ENCODE data around the gene LBR. TPM values are rescaled to one million over a fixed set of nuclear protein-coding genes. Genes with fewer than 3 reads are reported as not detected.
A peak's percentile ranks its signal among the peaks of the same experiment; 100 is the strongest.

The LBR gene
- total and polyA plus RNA-seq, 2 experiments from 2014 or later: 50.6 to 91.3 TPM

DNA sequence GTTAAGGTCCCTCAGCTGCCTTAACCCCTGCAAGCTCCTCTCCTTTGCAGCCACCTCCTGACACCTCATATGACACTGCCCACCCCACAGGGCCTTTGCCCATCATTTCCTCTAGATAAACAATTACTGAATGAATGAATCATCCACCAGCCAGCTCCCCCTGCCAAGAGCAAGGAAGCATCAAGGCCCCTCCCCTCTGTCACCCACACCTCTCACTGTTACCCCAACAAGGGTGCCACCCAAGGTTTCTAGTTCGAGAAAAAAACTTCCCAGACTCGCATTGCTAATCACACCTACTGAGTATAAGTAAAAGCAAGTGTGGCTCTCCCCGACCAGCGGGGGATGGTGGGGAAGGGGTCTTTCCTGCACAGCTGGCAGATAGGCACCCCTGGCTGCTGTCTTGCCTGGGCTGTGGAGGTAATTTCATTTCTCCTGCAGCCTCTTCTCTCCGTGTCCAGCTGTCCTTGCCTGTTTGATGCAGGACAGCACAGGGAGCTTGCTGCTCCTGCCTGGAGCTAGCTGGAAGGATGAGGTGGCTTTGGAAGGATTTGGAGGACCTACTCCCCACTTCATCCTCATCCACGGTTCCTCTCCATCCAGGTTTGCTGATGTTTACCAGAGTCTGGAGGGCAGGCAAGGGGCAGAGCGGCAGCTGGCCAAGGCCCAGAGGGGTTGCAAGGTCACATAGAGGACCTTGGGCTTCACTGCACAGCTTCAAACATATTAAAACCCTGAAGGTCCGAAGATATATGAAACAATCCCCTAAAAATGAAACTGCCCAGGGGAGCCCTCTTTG lies 33.1 kb upstream of the LBR start:
- no peak for ATAC-seq
- Histone ChIP-seq H3K4me3 (no peak overlapping the region), H3K79me2 (replicated peaks; ENCODE audit: insufficient read depth) (no peaks in the 10 kb centered on the region), H3K4me2 (0 out of 2 replicates have a peak overlapping the region, but pooled peaks have one; percentile 26), H3K27ac (ENCODE audit: low read depth) (no peak overlapping the region), H3F3A (replicated peaks; ENCODE audit: low read depth) (peaks cover 8% of the 10 kb centered on the region; the same call in 1 of the 2 replicates), H2AFZ (no peak overlapping the region), H3K36me3 (ENCODE audit: insufficient read depth) (no peaks in the 10 kb centered on the region), H3K4me1 (ENCODE audit: insufficient read depth) (peaks cover 34% of the 10 kb centered on the region), H3K9me2 (ENCODE audit: insufficient read depth) (0 out of 2 replicates have a peak, but pooled peaks cover 4% of the 10 kb centered on the region), H3K27me3 (ENCODE audit: insufficient read depth) (no peaks in the 10 kb centered on the region), H4K20me1 (replicated peaks; ENCODE audit: insufficient read depth) (no peaks in the 10 kb centered on the region)
- H3K27me3 Mint-ChIP-seq (ENCODE audit: insufficient read depth, low read depth, poor library complexity): peaks cover 20% of the 10 kb centered on the region
- no peak overlapping the region for H3K4me3 Mint-ChIP-seq
- H3K36me3 Mint-ChIP-seq (ENCODE audit: low read depth): no peaks in the 10 kb centered on the region
- H3K27ac Mint-ChIP-seq: no peak overlapping the region
- no peak for DNase-seq (ENCODE audit: low spot score)
- H3K9me3 Mint-ChIP-seq: peaks cover 7% of the 10 kb centered on the region; the same call in 2 of the 3 replicates
- TF ChIP-seq NANOG (IDR thresholded peaks at IDR 0.05; ENCODE audit: borderline replicate concordance) (no peak), EZH2 (IDR thresholded peaks at IDR 0.05; ENCODE audit: low read depth, unreplicated experiment) (no peak), CREB1 (CRISPR knock-in tag; IDR thresholded peaks at IDR 0.05; ENCODE audit: low read depth) (no peak), POLR2AphosphoS5 (IDR thresholded peaks at IDR 0.05; ENCODE audit: low read depth) (no peak), ZNF331 (CRISPR knock-in tag; IDR thresholded peaks at IDR 0.05; ENCODE audit: low read depth) (no peak), ZNF114 (CRISPR knock-in tag; IDR thresholded peaks at IDR 0.05) (no peak), JUNB (IDR thresholded peaks at IDR 0.05; ENCODE audit: unreplicated experiment) (no peak), STAT1 (IDR thresholded peaks at IDR 0.05; ENCODE audit: unreplicated experiment) (no peak), EZH2phosphoT487 (IDR thresholded peaks at IDR 0.05; ENCODE audit: unreplicated experiment) (no peak)
- TF ChIP-seq, protein P1, sequence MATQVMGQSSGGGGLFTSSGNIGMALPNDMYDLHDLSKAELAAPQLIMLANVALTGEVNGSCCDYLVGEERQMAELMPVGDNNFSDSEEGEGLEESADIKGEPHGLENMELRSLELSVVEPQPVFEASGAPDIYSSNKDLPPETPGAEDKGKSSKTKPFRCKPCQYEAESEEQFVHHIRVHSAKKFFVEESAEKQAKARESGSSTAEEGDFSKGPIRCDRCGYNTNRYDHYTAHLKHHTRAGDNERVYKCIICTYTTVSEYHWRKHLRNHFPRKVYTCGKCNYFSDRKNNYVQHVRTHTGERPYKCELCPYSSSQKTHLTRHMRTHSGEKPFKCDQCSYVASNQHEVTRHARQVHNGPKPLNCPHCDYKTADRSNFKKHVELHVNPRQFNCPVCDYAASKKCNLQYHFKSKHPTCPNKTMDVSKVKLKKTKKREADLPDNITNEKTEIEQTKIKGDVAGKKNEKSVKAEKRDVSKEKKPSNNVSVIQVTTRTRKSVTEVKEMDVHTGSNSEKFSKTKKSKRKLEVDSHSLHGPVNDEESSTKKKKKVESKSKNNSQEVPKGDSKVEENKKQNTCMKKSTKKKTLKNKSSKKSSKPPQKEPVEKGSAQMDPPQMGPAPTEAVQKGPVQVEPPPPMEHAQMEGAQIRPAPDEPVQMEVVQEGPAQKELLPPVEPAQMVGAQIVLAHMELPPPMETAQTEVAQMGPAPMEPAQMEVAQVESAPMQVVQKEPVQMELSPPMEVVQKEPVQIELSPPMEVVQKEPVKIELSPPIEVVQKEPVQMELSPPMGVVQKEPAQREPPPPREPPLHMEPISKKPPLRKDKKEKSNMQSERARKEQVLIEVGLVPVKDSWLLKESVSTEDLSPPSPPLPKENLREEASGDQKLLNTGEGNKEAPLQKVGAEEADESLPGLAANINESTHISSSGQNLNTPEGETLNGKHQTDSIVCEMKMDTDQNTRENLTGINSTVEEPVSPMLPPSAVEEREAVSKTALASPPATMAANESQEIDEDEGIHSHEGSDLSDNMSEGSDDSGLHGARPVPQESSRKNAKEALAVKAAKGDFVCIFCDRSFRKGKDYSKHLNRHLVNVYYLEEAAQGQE (IDR thresholded peaks at IDR 0.05; ENCODE audit: unreplicated experiment): no peak
- TF ChIP-seq, protein P2, sequence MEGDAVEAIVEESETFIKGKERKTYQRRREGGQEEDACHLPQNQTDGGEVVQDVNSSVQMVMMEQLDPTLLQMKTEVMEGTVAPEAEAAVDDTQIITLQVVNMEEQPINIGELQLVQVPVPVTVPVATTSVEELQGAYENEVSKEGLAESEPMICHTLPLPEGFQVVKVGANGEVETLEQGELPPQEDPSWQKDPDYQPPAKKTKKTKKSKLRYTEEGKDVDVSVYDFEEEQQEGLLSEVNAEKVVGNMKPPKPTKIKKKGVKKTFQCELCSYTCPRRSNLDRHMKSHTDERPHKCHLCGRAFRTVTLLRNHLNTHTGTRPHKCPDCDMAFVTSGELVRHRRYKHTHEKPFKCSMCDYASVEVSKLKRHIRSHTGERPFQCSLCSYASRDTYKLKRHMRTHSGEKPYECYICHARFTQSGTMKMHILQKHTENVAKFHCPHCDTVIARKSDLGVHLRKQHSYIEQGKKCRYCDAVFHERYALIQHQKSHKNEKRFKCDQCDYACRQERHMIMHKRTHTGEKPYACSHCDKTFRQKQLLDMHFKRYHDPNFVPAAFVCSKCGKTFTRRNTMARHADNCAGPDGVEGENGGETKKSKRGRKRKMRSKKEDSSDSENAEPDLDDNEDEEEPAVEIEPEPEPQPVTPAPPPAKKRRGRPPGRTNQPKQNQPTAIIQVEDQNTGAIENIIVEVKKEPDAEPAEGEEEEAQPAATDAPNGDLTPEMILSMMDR (conservative IDR thresholded peaks at IDR 0.05; ENCODE audit: low read depth in 2 of 2): no peak
- TF ChIP-seq, protein P3, sequence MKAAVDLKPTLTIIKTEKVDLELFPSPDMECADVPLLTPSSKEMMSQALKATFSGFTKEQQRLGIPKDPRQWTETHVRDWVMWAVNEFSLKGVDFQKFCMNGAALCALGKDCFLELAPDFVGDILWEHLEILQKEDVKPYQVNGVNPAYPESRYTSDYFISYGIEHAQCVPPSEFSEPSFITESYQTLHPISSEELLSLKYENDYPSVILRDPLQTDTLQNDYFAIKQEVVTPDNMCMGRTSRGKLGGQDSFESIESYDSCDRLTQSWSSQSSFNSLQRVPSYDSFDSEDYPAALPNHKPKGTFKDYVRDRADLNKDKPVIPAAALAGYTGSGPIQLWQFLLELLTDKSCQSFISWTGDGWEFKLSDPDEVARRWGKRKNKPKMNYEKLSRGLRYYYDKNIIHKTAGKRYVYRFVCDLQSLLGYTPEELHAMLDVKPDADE (IDR thresholded peaks at IDR 0.05): no peak
- TF ChIP-seq, protein P4, sequence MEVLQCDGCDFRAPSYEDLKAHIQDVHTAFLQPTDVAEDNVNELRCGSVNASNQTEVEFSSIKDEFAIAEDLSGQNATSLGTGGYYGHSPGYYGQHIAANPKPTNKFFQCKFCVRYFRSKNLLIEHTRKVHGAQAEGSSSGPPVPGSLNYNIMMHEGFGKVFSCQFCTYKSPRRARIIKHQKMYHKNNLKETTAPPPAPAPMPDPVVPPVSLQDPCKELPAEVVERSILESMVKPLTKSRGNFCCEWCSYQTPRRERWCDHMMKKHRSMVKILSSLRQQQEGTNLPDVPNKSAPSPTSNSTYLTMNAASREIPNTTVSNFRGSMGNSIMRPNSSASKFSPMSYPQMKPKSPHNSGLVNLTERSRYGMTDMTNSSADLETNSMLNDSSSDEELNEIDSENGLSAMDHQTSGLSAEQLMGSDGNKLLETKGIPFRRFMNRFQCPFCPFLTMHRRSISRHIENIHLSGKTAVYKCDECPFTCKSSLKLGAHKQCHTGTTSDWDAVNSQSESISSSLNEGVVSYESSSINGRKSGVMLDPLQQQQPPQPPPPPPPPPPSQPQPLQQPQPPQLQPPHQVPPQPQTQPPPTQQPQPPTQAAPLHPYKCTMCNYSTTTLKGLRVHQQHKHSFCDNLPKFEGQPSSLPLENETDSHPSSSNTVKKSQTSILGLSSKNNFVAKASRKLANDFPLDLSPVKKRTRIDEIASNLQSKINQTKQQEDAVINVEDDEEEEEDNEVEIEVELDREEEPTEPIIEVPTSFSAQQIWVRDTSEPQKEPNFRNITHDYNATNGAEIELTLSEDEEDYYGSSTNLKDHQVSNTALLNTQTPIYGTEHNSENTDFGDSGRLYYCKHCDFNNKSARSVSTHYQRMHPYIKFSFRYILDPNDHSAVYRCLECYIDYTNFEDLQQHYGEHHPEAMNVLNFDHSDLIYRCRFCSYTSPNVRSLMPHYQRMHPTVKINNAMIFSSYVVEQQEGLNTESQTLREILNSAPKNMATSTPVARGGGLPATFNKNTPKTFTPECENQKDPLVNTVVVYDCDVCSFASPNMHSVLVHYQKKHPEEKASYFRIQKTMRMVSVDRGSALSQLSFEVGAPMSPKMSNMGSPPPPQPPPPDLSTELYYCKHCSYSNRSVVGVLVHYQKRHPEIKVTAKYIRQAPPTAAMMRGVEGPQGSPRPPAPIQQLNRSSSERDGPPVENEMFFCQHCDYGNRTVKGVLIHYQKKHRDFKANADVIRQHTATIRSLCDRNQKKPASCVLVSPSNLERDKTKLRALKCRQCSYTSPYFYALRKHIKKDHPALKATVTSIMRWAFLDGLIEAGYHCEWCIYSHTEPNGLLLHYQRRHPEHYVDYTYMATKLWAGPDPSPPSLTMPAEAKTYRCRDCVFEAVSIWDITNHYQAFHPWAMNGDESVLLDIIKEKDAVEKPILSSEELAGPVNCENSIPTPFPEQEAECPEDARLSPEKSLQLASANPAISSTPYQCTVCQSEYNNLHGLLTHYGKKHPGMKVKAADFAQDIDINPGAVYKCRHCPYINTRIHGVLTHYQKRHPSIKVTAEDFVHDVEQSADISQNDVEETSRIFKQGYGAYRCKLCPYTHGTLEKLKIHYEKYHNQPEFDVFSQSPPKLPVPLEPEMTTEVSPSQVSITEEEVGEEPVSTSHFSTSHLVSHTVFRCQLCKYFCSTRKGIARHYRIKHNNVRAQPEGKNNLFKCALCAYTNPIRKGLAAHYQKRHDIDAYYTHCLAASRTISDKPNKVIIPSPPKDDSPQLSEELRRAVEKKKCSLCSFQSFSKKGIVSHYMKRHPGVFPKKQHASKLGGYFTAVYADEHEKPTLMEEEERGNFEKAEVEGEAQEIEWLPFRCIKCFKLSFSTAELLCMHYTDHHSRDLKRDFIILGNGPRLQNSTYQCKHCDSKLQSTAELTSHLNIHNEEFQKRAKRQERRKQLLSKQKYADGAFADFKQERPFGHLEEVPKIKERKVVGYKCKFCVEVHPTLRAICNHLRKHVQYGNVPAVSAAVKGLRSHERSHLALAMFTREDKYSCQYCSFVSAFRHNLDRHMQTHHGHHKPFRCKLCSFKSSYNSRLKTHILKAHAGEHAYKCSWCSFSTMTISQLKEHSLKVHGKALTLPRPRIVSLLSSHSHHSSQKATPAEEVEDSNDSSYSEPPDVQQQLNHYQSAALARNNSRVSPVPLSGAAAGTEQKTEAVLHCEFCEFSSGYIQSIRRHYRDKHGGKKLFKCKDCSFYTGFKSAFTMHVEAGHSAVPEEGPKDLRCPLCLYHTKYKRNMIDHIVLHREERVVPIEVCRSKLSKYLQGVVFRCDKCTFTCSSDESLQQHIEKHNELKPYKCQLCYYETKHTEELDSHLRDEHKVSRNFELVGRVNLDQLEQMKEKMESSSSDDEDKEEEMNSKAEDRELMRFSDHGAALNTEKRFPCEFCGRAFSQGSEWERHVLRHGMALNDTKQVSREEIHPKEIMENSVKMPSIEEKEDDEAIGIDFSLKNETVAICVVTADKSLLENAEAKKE (CRISPR knock-in tag; IDR thresholded peaks at IDR 0.05): no peak
- peaks cover 50% of the 10 kb centered on the region for H3K4me1 Mint-ChIP-seq

All from GM23338 (cell line).